GM23338 (cell line): ENCODE measurements around the gene CTNNA2. TPM values are rescaled to one million over a fixed set of nuclear protein-coding genes. Genes with fewer than 3 reads are reported as not detected.
A peak's percentile ranks its signal among the peaks of the same experiment; 100 is the strongest.

Experiments used
- ATAC-seq: fragments of 200-7000 bp; cut with Tn5 transposase; 3 replicates; pipeline ENCODE4 v1.9.1; 2020
- DNase-seq: peaks from one replicate; pipeline ENCODE4 v3.0.0-alpha.2; 2015; ENCODE audit warnings: low spot score
- H2AFZ ChIP-seq: fragments of 200-600 bp; sonication (generic); 2 replicates; pipeline ENCODE4 v1.8.0; 2016; ENCODE audit warnings: antibody characterized with exemption, mild to moderate bottlenecking, moderate library complexity
- H3F3A ChIP-seq: fragments of 200-600 bp; sonication (generic); replicated peaks from 2 replicates; pipeline ENCODE4 v1.8.0; 2017; ENCODE audit warnings: antibody characterized with exemption, mixed run types, low read depth
- H3K27ac ChIP-seq: fragments of 200-600 bp; sonication (generic); 2 replicates; pipeline ENCODE4 v1.6.1; 2016; ENCODE audit warnings: low read depth
- H3K27me3 ChIP-seq: fragments of 200-600 bp; sonication (generic); 2 replicates; pipeline ENCODE4 v1.8.0; 2016; ENCODE audit warnings: mild to moderate bottlenecking, mixed run types, moderate library complexity; ENCODE audit not compliant: insufficient read depth
- H3K36me3 ChIP-seq: fragments of 200-600 bp; sonication (generic); 2 replicates; pipeline ENCODE4 v1.8.0; 2016; ENCODE audit warnings: mild to moderate bottlenecking; ENCODE audit not compliant: insufficient read depth
- H3K4me1 ChIP-seq: fragments of 200-600 bp; sonication (generic); 2 replicates; pipeline ENCODE4 v1.8.0; 2016; ENCODE audit warnings: mild to moderate bottlenecking, moderate library complexity; ENCODE audit not compliant: insufficient read depth
- H3K4me2 ChIP-seq: fragments of 200-600 bp; sonication (generic); 2 replicates; pipeline ENCODE4 v1.7.1; 2017; ENCODE audit warnings: mixed run types
- H3K4me3 ChIP-seq: fragments of 200-600 bp; sonication (generic); 2 replicates; pipeline ENCODE4 v1.6.1; 2016; ENCODE audit warnings: mixed run types
- H3K79me2 ChIP-seq: fragments of 200-600 bp; sonication (generic); replicated peaks from 2 replicates; pipeline ENCODE4 v1.8.0; 2017; ENCODE audit warnings: mild to moderate bottlenecking; ENCODE audit not compliant: insufficient read depth
- H3K9me2 ChIP-seq: fragments of 200-600 bp; sonication (generic); 2 replicates; pipeline ENCODE4 v1.8.0; 2017; ENCODE audit not compliant: insufficient read depth
- H4K20me1 ChIP-seq: fragments of 200-600 bp; sonication (generic); replicated peaks from 2 replicates; pipeline ENCODE4 v1.8.0; 2017; ENCODE audit warnings: mild to moderate bottlenecking; ENCODE audit not compliant: insufficient read depth
- H3K27ac Mint-ChIP-seq: 2 replicates; pipeline ENCODE4 v1.8.0; 2020; ENCODE audit warnings: inconsistent platforms, mild to moderate bottlenecking, moderate library complexity, mixed read lengths
- H3K27me3 Mint-ChIP-seq: 3 replicates; pipeline ENCODE4 v1.8.0; 2022; ENCODE audit warnings: low read depth, mild to moderate bottlenecking, moderate library complexity, mixed read lengths, inconsistent platforms; ENCODE audit not compliant: insufficient read depth, poor library complexity
- H3K36me3 Mint-ChIP-seq: 3 replicates; pipeline ENCODE4 v1.8.0; 2021; ENCODE audit warnings: low read depth, mild to moderate bottlenecking, inconsistent platforms, moderate library complexity, mixed read lengths
- H3K4me1 Mint-ChIP-seq: 3 replicates; pipeline ENCODE4 v1.8.0; 2020; ENCODE audit warnings: mild to moderate bottlenecking, inconsistent platforms, mixed read lengths
- H3K4me3 Mint-ChIP-seq: 3 replicates; pipeline ENCODE4 v1.8.0; 2021; ENCODE audit warnings: moderate library complexity, mild to moderate bottlenecking, inconsistent platforms, mixed read lengths
- H3K9me3 Mint-ChIP-seq: 3 replicates; pipeline ENCODE4 v1.8.0; 2020; ENCODE audit warnings: moderate library complexity, mild to moderate bottlenecking, inconsistent platforms, mixed read lengths
- EZH2 ChIP-seq: fragments of 200-600 bp; sonication (generic); IDR thresholded peaks from one replicate; pipeline ENCODE4 v1.8.0; 2017; ENCODE audit warnings: antibody characterized with exemption, mild to moderate bottlenecking, low read depth; ENCODE audit not compliant: unreplicated experiment
- EZH2phosphoT487 ChIP-seq: fragments of 200-600 bp; sonication (generic); IDR thresholded peaks from one replicate; pipeline ENCODE4 v1.8.1; 2018; ENCODE audit warnings: antibody characterized with exemption; ENCODE audit not compliant: unreplicated experiment
- JUNB ChIP-seq: IDR thresholded peaks from one replicate; pipeline ENCODE4 v1.6.1; 2016; ENCODE audit warnings: antibody characterized with exemption; ENCODE audit not compliant: unreplicated experiment
- NANOG ChIP-seq: IDR thresholded peaks from 2 replicates; pipeline ENCODE4 v1.6.1; 2016; ENCODE audit warnings: antibody characterized with exemption, borderline replicate concordance
- POLR2AphosphoS5 ChIP-seq: IDR thresholded peaks from 2 replicates; pipeline ENCODE4 v1.6.1; 2016; ENCODE audit warnings: antibody characterized with exemption, low read depth
- STAT1 ChIP-seq: IDR thresholded peaks from one replicate; pipeline ENCODE4 v1.6.1; 2016; ENCODE audit warnings: antibody characterized with exemption; ENCODE audit not compliant: unreplicated experiment
- ZNF114 ChIP-seq: fragments of 250-450 bp; sonication (Bioruptor Pico); IDR thresholded peaks from 2 replicates; pipeline ENCODE4 v1.5.0; 2020; ENCODE audit warnings: mild to moderate bottlenecking, moderate library complexity
- ZNF331 ChIP-seq: fragments of 250-450 bp; sonication (Bioruptor Pico); IDR thresholded peaks from 2 replicates; pipeline ENCODE4 v1.5.0; 2020; ENCODE audit warnings: low read depth, mild to moderate bottlenecking, moderate library complexity
- polyA plus RNA-seq: library from polyadenylated mRNA; unstranded; fragments of >200 nt; fragmentation: Nextera tagmentation; extraction: Ambion mirVana; gene quantifications from 2 replicates; pipeline ENCODE4 v1.2.1, GENCODE V29; 2016
- total RNA-seq: library from RNA; depleted of rRNA; stranded (reverse); fragments of >200 nt; shearing (Covaris generic); gene quantifications from 2 replicates; pipeline ENCODE4 v1.2.3, GENCODE V29; 2014
- TF ChIP-seq, protein P1 (sequence below), 2 experiments: fragments of 200-600 bp in 1 of 2; sonication (generic) in 1 of 2; conservative IDR thresholded peaks; 2 replicates each; pipeline versions ENCODE4 v1.5.1 to v1.6.1; 2016 to 2017; ENCODE audit warnings: antibody characterized with exemption in 2 of 2, low read depth in 2 of 2, mild to moderate bottlenecking in 2 of 2, moderate library complexity in 1 of 2
- TF ChIP-seq, protein P2 (sequence below): fragments of 250-450 bp; sonication (Bioruptor Pico); IDR thresholded peaks from 2 replicates; pipeline ENCODE4 v1.5.0; 2020; ENCODE audit warnings: mild to moderate bottlenecking, moderate library complexity
- TF ChIP-seq, protein P3 (sequence below): IDR thresholded peaks from 2 replicates; pipeline ENCODE4 v1.6.1; 2016; ENCODE audit warnings: antibody characterized with exemption

The CTNNA2 gene
- total and polyA plus RNA-seq, 2 experiments from 2014 or later = 6.4 to 15.6 TPM

DNA sequence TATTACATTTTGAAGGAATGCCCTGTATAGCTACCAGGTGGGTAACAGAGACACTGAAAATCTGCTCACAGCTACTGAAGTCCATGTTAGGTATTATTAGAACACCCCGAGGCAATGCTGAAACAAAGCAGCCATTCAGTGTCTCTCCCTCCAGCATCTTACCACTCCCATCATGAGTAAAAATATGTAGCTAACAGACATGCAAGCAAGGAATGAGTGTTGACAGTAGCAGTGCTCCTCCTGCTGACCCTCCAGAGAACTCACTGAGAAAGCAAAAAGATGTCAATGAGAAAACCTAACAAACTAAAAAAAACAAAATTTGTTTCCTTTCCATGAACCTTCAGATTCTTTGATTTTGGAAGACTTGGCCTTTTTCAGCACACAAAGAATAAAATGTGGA lies 397.8 kb downstream of the CTNNA2 start:
- Histone ChIP-seq H2AFZ (no peak overlapping the region), H3K79me2 (no peaks in the 10 kb centered on the region), H3K4me1 (peaks cover 6% of the 10 kb centered on the region), H4K20me1 (no peaks in the 10 kb centered on the region), H3K36me3 (no peaks in the 10 kb centered on the region), H3K4me3 (no peak overlapping the region), H3F3A (no peaks in the 10 kb centered on the region), H3K9me2 (no peaks in the 10 kb centered on the region), H3K4me2 (no peak overlapping the region), H3K27me3 (no peaks in the 10 kb centered on the region), H3K27ac (no peak overlapping the region)
- no peak for TF ChIP-seq ZNF331 (CRISPR knock-in tag)
- TF ChIP-seq, protein P1, sequence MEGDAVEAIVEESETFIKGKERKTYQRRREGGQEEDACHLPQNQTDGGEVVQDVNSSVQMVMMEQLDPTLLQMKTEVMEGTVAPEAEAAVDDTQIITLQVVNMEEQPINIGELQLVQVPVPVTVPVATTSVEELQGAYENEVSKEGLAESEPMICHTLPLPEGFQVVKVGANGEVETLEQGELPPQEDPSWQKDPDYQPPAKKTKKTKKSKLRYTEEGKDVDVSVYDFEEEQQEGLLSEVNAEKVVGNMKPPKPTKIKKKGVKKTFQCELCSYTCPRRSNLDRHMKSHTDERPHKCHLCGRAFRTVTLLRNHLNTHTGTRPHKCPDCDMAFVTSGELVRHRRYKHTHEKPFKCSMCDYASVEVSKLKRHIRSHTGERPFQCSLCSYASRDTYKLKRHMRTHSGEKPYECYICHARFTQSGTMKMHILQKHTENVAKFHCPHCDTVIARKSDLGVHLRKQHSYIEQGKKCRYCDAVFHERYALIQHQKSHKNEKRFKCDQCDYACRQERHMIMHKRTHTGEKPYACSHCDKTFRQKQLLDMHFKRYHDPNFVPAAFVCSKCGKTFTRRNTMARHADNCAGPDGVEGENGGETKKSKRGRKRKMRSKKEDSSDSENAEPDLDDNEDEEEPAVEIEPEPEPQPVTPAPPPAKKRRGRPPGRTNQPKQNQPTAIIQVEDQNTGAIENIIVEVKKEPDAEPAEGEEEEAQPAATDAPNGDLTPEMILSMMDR (conservative IDR thresholded peaks at IDR 0.05; ENCODE audit: low read depth in 2 of 2) = peak; percentile 49 to 62
- no peak for TF ChIP-seq ZNF114 (CRISPR knock-in tag)
- TF ChIP-seq EZH2phosphoT487 = no peak
- TF ChIP-seq NANOG = no peak
- DNase-seq = peak; percentile 41
- no peaks in the 10 kb centered on the region for H3K36me3 Mint-ChIP-seq
- H3K4me1 Mint-ChIP-seq = no peaks in the 10 kb centered on the region; the same call in 1 of the 3 replicates
- no peak overlapping the region for H3K4me3 Mint-ChIP-seq
- H3K27me3 Mint-ChIP-seq = peaks cover 2% of the 10 kb centered on the region
- ATAC-seq = peak; percentile 50
- no peak overlapping the region for H3K27ac Mint-ChIP-seq
- no peaks in the 10 kb centered on the region; the same call in 2 of the 3 replicates for H3K9me3 Mint-ChIP-seq

DNA sequence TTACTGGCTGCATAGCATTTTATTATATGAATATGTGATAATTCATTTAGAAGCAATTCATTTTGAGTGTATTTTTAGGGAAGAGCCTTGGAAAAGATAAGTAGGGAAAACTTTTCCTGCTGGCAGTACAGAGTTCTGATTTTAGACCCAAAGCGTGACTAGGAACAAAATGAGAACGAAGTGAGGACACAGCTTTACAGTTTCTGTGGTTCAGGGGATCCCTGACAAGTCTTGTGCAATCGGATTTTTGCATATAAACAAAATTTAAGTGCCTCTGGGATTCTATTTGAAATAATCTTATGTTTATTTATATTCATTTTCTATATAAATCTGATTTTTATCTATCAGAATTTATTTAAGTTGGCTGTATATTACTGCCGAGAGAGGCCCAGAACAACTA lies 402.6 kb downstream of the CTNNA2 start:
- ATAC-seq (no peak), DNase-seq (no peak)
- Histone ChIP-seq H3K36me3 (no peaks in the 10 kb centered on the region), H3K27me3 (no peaks in the 10 kb centered on the region), H3K79me2 (no peaks in the 10 kb centered on the region), H3K27ac (peak overlapping the region; percentile 40; the same call in 1 of the 2 replicates), H3K9me2 (peaks cover 6% of the 10 kb centered on the region; the same call in 1 of the 2 replicates), H2AFZ (no peak overlapping the region), H3K4me1 (peaks cover 12% of the 10 kb centered on the region), H3K4me3 (no peak overlapping the region), H3F3A (no peaks in the 10 kb centered on the region), H4K20me1 (no peaks in the 10 kb centered on the region), H3K4me2 (peak overlapping the region; percentile 57)
- Mint-ChIP-seq H3K4me3 (no peak overlapping the region), H3K27me3 (peaks cover 6% of the 10 kb centered on the region), H3K27ac (no peak overlapping the region), H3K36me3 (no peaks in the 10 kb centered on the region), H3K4me1 (peaks cover 14% of the 10 kb centered on the region), H3K9me3 (no peaks in the 10 kb centered on the region; the same call in 2 of the 3 replicates)
- TF ChIP-seq, protein P2, sequence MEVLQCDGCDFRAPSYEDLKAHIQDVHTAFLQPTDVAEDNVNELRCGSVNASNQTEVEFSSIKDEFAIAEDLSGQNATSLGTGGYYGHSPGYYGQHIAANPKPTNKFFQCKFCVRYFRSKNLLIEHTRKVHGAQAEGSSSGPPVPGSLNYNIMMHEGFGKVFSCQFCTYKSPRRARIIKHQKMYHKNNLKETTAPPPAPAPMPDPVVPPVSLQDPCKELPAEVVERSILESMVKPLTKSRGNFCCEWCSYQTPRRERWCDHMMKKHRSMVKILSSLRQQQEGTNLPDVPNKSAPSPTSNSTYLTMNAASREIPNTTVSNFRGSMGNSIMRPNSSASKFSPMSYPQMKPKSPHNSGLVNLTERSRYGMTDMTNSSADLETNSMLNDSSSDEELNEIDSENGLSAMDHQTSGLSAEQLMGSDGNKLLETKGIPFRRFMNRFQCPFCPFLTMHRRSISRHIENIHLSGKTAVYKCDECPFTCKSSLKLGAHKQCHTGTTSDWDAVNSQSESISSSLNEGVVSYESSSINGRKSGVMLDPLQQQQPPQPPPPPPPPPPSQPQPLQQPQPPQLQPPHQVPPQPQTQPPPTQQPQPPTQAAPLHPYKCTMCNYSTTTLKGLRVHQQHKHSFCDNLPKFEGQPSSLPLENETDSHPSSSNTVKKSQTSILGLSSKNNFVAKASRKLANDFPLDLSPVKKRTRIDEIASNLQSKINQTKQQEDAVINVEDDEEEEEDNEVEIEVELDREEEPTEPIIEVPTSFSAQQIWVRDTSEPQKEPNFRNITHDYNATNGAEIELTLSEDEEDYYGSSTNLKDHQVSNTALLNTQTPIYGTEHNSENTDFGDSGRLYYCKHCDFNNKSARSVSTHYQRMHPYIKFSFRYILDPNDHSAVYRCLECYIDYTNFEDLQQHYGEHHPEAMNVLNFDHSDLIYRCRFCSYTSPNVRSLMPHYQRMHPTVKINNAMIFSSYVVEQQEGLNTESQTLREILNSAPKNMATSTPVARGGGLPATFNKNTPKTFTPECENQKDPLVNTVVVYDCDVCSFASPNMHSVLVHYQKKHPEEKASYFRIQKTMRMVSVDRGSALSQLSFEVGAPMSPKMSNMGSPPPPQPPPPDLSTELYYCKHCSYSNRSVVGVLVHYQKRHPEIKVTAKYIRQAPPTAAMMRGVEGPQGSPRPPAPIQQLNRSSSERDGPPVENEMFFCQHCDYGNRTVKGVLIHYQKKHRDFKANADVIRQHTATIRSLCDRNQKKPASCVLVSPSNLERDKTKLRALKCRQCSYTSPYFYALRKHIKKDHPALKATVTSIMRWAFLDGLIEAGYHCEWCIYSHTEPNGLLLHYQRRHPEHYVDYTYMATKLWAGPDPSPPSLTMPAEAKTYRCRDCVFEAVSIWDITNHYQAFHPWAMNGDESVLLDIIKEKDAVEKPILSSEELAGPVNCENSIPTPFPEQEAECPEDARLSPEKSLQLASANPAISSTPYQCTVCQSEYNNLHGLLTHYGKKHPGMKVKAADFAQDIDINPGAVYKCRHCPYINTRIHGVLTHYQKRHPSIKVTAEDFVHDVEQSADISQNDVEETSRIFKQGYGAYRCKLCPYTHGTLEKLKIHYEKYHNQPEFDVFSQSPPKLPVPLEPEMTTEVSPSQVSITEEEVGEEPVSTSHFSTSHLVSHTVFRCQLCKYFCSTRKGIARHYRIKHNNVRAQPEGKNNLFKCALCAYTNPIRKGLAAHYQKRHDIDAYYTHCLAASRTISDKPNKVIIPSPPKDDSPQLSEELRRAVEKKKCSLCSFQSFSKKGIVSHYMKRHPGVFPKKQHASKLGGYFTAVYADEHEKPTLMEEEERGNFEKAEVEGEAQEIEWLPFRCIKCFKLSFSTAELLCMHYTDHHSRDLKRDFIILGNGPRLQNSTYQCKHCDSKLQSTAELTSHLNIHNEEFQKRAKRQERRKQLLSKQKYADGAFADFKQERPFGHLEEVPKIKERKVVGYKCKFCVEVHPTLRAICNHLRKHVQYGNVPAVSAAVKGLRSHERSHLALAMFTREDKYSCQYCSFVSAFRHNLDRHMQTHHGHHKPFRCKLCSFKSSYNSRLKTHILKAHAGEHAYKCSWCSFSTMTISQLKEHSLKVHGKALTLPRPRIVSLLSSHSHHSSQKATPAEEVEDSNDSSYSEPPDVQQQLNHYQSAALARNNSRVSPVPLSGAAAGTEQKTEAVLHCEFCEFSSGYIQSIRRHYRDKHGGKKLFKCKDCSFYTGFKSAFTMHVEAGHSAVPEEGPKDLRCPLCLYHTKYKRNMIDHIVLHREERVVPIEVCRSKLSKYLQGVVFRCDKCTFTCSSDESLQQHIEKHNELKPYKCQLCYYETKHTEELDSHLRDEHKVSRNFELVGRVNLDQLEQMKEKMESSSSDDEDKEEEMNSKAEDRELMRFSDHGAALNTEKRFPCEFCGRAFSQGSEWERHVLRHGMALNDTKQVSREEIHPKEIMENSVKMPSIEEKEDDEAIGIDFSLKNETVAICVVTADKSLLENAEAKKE = no peak
- TF ChIP-seq JUNB (no peak), EZH2phosphoT487 (no peak), POLR2AphosphoS5 (no peak), EZH2 (no peak), NANOG (no peak), STAT1 (no peak), ZNF331 (CRISPR knock-in tag) (no peak)
- TF ChIP-seq, protein P3, sequence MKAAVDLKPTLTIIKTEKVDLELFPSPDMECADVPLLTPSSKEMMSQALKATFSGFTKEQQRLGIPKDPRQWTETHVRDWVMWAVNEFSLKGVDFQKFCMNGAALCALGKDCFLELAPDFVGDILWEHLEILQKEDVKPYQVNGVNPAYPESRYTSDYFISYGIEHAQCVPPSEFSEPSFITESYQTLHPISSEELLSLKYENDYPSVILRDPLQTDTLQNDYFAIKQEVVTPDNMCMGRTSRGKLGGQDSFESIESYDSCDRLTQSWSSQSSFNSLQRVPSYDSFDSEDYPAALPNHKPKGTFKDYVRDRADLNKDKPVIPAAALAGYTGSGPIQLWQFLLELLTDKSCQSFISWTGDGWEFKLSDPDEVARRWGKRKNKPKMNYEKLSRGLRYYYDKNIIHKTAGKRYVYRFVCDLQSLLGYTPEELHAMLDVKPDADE = no peak
